Mesodermal cell (in vitro differentiated cells): ENCODE measurements around the gene HEXIM2.
"Not testable (repeated sequence)": the region's sequence is repeated elsewhere in the genome, so short reads cannot be mapped to it uniquely, and the experiment has no call there.

Source experiments
- H3K27ac ChIP-seq: 2 replicates; pipeline ENCODE4 v1.7.0; 2013; ENCODE audit warnings: mild to moderate bottlenecking, low read depth, low read length, moderate library complexity; ENCODE audit not compliant: severe bottlenecking
- H3K36me3 ChIP-seq: 2 replicates; pipeline ENCODE4 v1.7.1; 2013; ENCODE audit warnings: mild to moderate bottlenecking, low read length, moderate library complexity; ENCODE audit not compliant: control insufficient read depth, insufficient read depth
- H3K4me1 ChIP-seq: one replicate; pipeline ENCODE4 v1.7.1; 2013; ENCODE audit warnings: mild to moderate bottlenecking, low read length; ENCODE audit not compliant: insufficient read depth, control insufficient read depth, poor library complexity, severe bottlenecking
- H3K4me3 ChIP-seq: 2 replicates; pipeline ENCODE4 v1.7.0; 2013; ENCODE audit warnings: low read length, control low read depth, mild to moderate bottlenecking; ENCODE audit not compliant: insufficient read depth, poor library complexity, severe bottlenecking; ENCODE audit errors: extremely low read depth
- H3K9me3 ChIP-seq: 2 replicates; pipeline ENCODE4 v1.7.1; 2013; ENCODE audit warnings: mild to moderate bottlenecking, low read length, moderate library complexity; ENCODE audit not compliant: control insufficient read depth
- WGBS, 2 experiments: methylation state at CpG; one replicate each; pipeline ENCODE4 v1.1.5; 2013; ENCODE audit warnings: missing lambda C conversion rate in 2 of 2; ENCODE audit not compliant: insufficient coverage in 2 of 2; 5-methylcytosine and 5-hydroxymethylcytosine counted together

The HEXIM2 gene

DNA sequence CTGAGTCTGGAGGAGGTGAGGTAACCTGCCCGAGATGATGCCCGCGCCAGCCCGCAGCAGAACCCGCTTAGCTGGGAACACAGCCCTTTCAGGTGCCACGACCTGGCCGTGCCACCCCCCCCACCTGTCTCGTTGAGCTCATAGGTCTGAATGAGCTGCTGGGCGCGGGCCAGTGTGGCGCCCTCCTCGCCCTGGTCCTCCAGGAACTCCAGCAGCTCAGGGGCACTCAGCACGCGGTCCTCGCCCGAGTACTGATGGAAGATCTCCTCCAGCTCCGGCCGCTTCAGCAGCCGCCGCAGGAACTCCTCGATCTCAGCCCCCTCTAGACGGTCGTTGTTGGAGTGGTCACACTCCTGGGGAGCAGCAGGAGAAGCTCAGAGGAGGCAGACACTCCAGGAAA, 43.0 kb upstream of the HEXIM2 start:
- 94 to 95% methylated on average over 12 to 21 of the region's 23 CpGs for WGBS, 2 experiments
- H3K9me3 ChIP-seq, result no peaks in the 10 kb centered on the region
- H3K4me3 ChIP-seq, result no peak overlapping the region
- H3K27ac ChIP-seq, result no peak overlapping the region
- H3K36me3 ChIP-seq, result peaks cover 20% of the 10 kb centered on the region
- peaks cover 25% of the 10 kb centered on the region for H3K4me1 ChIP-seq

DNA sequence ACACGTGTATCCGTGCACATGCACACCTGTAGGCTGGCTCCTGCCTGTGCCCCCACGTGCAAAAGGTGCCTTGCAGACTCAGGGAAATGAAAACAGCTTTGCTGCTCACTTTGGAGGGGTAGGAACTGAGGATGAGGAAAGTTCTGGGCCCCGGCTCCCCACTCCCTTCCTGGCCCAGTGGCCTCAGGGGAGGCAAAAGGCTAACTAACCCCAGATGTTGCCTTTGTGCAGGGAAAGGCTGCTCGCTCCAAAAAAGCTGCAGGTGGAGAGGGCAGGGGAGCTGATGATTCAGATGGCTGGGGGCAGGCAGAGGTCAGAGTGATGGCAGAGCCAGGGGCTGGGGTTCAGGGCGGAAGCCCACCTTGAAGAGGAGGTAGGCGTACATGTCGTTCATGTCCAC, 41.7 kb upstream of the HEXIM2 start:
- WGBS, 2 experiments, result 88 to 96% methylated on average over 5 to 8 of the region's 8 CpGs
- peaks cover 20% of the 10 kb centered on the region for H3K36me3 ChIP-seq
- H3K27ac ChIP-seq, result no peak overlapping the region
- no peak overlapping the region for H3K4me3 ChIP-seq
- peaks cover 37% of the 10 kb centered on the region for H3K4me1 ChIP-seq
- H3K9me3 ChIP-seq, result no peaks in the 10 kb centered on the region

DNA sequence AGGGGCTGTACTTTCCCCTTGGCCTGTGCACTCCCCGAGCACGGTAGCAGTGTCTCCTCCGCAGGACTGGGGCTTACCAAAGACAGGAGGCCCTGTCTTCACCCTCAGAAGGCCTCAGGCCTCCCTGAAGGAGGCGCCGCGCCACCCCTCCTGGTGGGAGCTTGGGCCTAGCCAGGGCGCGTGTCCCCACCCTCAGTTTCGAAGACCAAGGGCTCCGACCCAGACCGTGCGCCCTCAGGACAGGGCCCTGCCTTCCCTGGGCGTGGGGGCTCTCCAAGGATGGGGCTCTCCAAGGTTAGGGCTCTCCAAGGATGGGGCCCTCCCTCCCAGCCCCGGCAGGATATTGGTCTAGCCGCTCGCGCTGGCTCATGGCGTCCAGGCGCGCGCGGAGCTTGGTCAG, 41.1 kb upstream of the HEXIM2 start:
- Histone ChIP-seq H3K36me3 (peaks cover 20% of the 10 kb centered on the region), H3K9me3 (no peaks in the 10 kb centered on the region), H3K4me3 (no peak overlapping the region), H3K27ac (no peak overlapping the region), H3K4me1 (peaks cover 40% of the 10 kb centered on the region)
- WGBS, 2 experiments, result 92 to 95% methylated on average over 22 of the region's 22 CpGs

DNA sequence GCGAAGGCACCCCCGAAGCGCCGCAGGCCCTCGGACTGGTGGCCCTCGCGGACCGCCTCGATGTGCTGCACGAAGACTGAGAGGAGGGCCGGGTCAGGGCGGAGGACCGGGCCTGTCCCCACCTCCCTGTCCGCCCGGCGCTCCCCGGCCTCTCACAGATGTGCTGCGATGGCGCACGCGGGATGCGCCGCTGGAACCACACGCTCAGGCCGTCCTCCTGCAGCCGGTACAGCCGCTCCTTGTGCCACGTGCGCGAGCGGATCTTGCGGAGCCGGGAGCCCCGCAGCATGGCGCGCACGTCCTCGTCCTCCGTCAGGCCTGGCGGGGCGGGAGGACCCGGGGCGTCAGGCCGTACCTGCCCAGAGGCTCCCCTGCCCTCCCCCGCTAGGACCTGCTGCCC, 40.6 kb upstream of the HEXIM2 start:
- H3K4me3 ChIP-seq, result no peak overlapping the region
- 96 to 97% methylated on average over 44 to 45 of the region's 45 CpGs for WGBS, 2 experiments
- H3K4me1 ChIP-seq, result peaks cover 36% of the 10 kb centered on the region
- H3K9me3 ChIP-seq, result no peaks in the 10 kb centered on the region
- no peak overlapping the region for H3K27ac ChIP-seq
- H3K36me3 ChIP-seq, result peaks cover 20% of the 10 kb centered on the region

DNA sequence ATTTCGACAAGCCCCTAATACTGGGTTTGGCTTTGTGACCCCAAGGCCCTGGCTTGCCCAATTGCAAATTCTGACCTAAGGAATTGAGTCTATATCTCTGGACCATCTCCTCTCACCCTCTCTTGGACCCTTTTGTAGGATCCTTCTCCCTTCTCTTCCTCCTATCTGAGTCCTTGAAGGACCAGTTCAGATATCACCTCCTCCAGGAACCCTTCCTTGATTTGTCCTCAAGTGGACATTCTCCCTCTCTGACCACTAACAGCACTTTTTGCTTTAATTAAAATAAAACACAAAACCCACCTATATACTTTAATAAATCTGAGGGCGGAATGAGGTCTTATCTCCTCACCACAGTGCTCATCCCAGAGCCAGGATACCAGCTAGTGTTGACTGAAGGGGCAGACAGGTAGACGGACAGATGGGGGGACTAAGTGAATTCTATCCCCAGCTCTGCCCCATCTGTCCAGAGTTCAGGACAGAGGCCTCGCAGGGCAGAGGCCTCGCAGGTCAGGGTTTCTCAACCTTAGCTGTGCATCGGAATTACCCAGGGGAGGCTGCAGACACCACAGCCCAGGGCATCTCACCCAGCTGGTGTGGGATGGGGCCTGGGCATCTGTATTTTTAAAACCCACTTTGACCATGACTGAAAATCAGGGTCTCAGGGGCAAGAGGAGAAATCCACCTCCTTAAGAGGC, 38.5 kb upstream of the HEXIM2 start:
- H3K9me3 ChIP-seq, result no peaks in the 10 kb centered on the region
- H3K4me1 ChIP-seq, result peaks cover 47% of the 10 kb centered on the region
- no peak overlapping the region for H3K4me3 ChIP-seq
- no peak overlapping the region for H3K27ac ChIP-seq
- WGBS, 2 experiments, result 98 to 100% methylated on average over 5 of the region's 6 CpGs
- H3K36me3 ChIP-seq, result peaks cover 15% of the 10 kb centered on the region

DNA sequence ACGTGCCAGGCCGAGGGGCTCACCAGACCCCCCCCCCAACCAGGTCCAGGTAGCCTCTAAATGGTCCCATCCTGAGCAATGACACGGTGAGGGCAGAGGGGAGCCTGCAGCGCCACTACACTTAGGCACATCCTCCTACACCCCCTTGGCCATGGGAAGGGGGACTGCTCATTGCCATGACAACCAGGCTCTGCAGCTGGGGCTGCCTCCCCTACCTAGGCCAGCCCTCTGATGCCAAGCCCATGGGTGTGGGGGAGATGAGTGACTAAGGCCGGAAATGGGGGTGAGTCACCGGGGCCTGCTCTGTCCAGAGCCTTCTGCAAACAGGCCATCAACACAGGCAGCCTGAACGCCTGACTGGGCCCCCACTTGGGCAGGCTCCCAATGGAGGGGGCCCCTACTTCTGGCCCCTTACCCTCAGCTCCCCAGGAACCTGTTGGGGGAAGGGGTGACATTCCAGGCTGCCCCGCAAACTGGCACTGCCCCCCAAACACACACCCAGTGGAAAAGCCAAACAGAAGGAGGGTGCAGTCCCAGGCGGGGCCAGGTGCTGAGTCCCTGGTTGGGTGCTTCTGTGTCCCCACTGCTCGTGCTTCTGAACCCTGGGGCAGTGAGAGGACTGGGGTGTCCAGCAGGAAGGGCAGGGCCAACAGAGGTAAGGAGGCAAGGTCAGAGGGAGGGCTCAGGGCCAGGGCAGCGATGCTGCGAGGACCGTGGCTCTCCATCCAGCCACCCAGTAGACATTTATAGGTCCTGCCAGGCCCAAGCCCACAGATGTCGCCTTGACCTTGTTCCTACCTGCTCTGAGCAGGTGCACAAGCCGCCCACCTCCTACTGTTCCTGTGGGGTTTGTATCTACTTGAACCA, 37.5 kb upstream of the HEXIM2 start:
- H3K9me3 ChIP-seq, result no peaks in the 10 kb centered on the region
- 73 to 96% methylated on average over 9 to 10 of the region's 15 CpGs for WGBS, 2 experiments
- peaks cover 10% of the 10 kb centered on the region for H3K36me3 ChIP-seq
- H3K27ac ChIP-seq, result peak overlapping the region; percentile 80
- peaks cover 52% of the 10 kb centered on the region for H3K4me1 ChIP-seq
- H3K4me3 ChIP-seq, result no peak overlapping the region

DNA sequence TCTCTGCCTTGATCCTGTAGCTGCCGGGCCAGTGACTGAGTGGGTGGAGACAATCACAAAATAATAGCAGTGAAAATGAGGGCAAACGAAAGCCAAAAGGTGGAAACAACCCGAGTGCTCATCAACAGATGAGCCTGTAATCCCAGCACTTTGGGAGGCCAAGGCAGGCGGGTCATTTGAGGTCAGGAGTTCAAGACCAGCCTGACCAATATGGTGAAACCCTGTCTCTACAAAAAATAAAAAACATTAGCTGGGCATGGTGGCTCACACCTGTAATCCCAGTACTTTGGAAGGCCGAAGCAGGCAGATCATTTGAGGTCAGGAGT, 36.9 kb upstream of the HEXIM2 start:
- Histone ChIP-seq H3K4me1 (peaks cover 55% of the 10 kb centered on the region), H3K27ac (peak overlapping the region; percentile 80)
- H3K4me3 ChIP-seq, H3K9me3 ChIP-seq, H3K36me3 ChIP-seq: not testable (repeated sequence)
- WGBS, 2 experiments, result 66 to 83% methylated on average over 5 of the region's 5 CpGs

DNA sequence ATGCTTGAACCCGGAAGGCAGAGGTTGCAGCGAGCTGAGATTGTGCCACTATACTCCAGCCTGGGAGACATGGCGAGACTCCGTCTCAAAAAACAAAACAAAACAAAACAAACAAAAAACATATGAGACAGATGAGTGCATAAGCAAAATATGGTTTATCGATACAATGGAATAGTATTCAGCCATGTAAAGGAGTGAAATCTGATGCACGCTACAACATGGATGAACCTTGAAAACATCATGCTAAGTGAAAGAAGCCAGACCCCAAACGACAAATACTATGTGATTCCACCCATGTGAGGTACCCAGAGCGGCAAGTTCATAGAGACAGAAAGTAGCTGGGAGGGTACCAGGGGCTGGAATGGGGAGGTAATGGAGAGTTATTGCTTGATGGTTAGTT, 36.2 kb upstream of the HEXIM2 start:
- 95% methylated on average over 4 to 5 of the region's 8 CpGs for whole genome bisulfite sequencing, 2 experiments
- no peak overlapping the region for H3K4me3 ChIP-seq
- no peaks in the 10 kb centered on the region for H3K9me3 ChIP-seq
- no peak overlapping the region for H3K27ac ChIP-seq
- peaks cover 2% of the 10 kb centered on the region for H3K36me3 ChIP-seq
- peaks cover 58% of the 10 kb centered on the region for H3K4me1 ChIP-seq

DNA sequence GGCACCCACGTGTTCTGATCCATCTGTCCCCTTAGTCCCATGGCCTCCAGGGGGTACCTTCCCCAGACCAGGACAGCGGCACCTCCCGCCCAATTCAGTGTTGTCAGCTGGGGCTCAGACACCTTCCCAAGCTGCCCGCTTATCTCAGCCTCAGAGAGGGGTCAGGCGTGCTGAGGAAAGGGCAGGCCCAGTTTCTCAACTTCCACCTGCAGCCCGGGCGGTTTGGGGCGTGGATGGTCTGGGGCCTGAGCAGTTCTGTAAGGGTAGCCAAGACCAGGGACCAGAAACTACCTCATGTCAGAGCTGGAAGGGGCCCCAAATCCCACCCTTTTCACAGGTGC, 34.5 kb upstream of the HEXIM2 start:
- no peaks in the 10 kb centered on the region for H3K36me3 ChIP-seq
- 90 to 92% methylated on average over 7 to 8 of the region's 8 CpGs for WGBS, 2 experiments
- H3K27ac ChIP-seq, result no peak overlapping the region
- H3K4me3 ChIP-seq, result no peak overlapping the region
- H3K9me3 ChIP-seq, result no peaks in the 10 kb centered on the region
- H3K4me1 ChIP-seq, result peaks cover 66% of the 10 kb centered on the region

DNA sequence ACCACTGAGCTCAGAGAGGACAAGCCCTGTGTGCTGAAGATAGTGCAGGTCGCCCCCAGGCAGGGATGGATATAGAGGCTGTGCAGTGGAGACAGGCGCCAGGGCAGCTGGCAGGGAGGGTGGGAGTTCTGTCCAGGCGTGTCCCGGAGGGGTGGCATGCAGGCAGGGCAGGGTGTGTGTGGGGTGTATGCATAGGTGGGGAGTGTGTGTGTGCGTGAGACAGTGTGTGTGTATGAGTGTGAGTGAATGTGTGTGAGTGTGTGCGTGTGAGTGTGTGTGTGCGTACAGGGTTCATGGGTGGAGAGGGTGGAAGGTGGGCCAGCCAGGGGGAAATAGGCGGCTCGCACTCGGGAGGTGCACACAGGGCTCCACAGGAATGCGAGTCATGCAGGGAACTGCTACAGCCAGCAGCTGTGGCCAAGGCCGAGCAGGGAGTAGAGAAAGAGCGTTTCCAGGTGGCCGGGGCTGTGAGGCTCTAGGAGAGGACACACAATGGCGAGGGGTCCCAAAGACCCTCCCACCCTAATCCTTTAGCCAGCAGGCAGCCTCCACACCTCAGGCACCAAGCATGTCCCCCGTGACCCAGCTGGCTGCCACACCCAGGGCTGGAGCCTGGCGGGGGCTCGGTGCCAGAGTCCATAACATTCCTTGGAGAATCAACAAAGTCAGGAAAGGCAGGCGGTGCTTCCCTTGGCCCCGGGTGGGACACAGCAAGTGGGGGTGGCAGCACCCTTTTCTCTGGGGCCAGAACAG, 34.0 kb upstream of the HEXIM2 start:
- Histone ChIP-seq H3K4me1 (peaks cover 61% of the 10 kb centered on the region), H3K9me3 (no peaks in the 10 kb centered on the region), H3K36me3 (no peaks in the 10 kb centered on the region), H3K4me3 (no peak overlapping the region), H3K27ac (no peak overlapping the region)
- 72 to 74% methylated on average over 17 to 18 of the region's 20 CpGs for WGBS, 2 experiments
